Activated T-helper 17 cell treated with anti-CD3 and anti-CD28 coated beads, Interleukin-2, amount 50 U/mL, for 72 hours (primary cell): ENCODE results near the gene MARCHF3. TPM values are rescaled to one million over a fixed set of nuclear protein-coding genes. Genes with fewer than 3 reads are reported as not detected.

Experiments
- ATAC-seq: fragments of 150-1000 bp; cut with Tn5 transposase; replicated peaks from 2 replicates; pipeline ENCODE4 v1.10.0; 2021; ENCODE audit warnings: mild to moderate bottlenecking, moderate library complexity
- H3K27ac Mint-ChIP-seq: one replicate; pipeline ENCODE4 v1.8.0; 2022; ENCODE audit warnings: mixed read lengths
- H3K27me3 Mint-ChIP-seq: one replicate; pipeline ENCODE4 v1.8.0; 2022; ENCODE audit warnings: mixed read lengths
- H3K36me3 Mint-ChIP-seq: one replicate; pipeline ENCODE4 v1.8.0; 2022; ENCODE audit warnings: low read depth, mild to moderate bottlenecking, mixed read lengths
- H3K4me1 Mint-ChIP-seq: one replicate; pipeline ENCODE4 v1.8.0; 2022; ENCODE audit warnings: mixed read lengths
- H3K4me3 Mint-ChIP-seq: one replicate; pipeline ENCODE4 v1.8.0; 2022; ENCODE audit warnings: mild to moderate bottlenecking, mixed read lengths
- H3K9me3 Mint-ChIP-seq: one replicate; pipeline ENCODE4 v1.8.0; 2022; ENCODE audit warnings: mixed read lengths
- total RNA-seq, 2 donors: library from RNA; stranded (reverse); gene quantifications; one replicate each; pipeline ENCODE4 v1.2.3, GENCODE V29; 2022

Gene MARCHF3
- total RNA-seq, 2 donors from 2014 or later, result 2.3 to 2.9 TPM

DNA sequence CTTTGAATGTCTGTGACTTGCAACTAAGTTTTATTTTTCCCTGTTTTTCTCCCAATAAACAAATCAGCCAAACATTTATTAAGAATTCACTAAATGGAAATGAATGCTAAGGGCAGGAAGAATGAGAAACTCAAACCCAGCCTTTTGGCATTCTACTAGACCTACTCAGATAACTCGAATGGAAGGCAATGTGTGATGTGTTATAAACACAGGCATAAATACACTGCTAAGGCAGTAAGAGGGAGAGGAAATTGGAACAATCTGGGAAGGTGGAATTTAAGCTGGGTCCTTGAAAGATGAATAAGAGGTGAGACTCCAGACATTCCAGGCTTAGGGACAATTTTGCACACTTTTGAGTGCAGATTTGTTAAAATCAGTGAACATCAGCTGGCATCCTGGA is 34.7 kb downstream of the MARCHF3 start:
- Mint-ChIP-seq H3K4me3 (no peak overlapping the region), H3K9me3 (no peaks in the 10 kb centered on the region)

DNA sequence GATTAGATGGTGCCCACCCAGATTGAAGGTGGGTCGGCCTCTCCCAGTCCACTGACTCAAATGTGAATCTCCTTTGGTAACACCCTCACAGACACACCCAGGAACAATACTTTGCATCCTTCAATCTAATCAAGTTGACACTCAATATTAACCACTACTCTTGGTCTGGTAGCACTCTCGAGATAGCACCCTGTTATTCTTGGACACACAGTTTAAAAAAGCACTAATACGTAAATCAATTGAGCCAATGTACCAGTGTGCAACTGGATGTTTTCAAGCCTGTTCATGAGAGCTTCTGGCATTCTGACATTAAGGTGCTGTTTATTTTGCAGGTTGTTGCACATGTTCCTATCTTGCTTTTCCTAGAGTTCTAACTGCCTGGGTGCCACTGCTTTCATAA is 35.3 kb downstream of the MARCHF3 start:
- H3K27ac Mint-ChIP-seq, result no peak overlapping the region
- ATAC-seq, result no peak

More for the DNA sequence above, 34.7 kb downstream of the MARCHF3 start:
- Mint-ChIP-seq H3K27me3 (peaks cover 4% of the 10 kb centered on the region), H3K27ac (no peak overlapping the region), H3K36me3 (no peaks in the 10 kb centered on the region), H3K4me1 (no peaks in the 10 kb centered on the region)
- ATAC-seq, result no peak

DNA sequence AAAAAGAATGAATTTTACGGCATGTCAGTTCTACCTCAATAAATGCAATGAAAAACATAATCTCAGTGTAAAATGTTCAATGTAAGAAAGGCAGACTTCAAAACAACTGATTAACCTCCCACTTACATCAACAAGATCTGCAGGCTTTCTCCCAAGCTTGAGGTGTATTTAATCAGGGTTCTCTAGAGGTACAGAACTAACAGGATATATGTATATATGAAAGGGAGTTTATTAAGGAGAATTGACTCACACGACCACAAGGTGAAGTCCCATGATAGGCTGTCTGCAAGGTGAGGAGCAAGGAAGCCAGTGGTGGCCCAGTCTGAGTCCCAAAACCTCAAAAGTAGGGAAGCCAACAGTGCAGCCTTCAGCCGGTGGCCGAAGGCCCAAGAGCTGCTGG is 35.9 kb downstream of the MARCHF3 start:
- Mint-ChIP-seq H3K9me3 (no peaks in the 10 kb centered on the region), H3K27ac (no peak overlapping the region), H3K4me3 (no peak overlapping the region), H3K4me1 (no peaks in the 10 kb centered on the region), H3K27me3 (peaks cover 4% of the 10 kb centered on the region), H3K36me3 (no peaks in the 10 kb centered on the region)
- ATAC-seq, result no peak

More for the DNA sequence above, 35.3 kb downstream of the MARCHF3 start:
- Mint-ChIP-seq H3K36me3 (no peaks in the 10 kb centered on the region), H3K4me1 (no peaks in the 10 kb centered on the region), H3K27me3 (peaks cover 4% of the 10 kb centered on the region), H3K4me3 (no peak overlapping the region), H3K9me3 (no peaks in the 10 kb centered on the region)

DNA sequence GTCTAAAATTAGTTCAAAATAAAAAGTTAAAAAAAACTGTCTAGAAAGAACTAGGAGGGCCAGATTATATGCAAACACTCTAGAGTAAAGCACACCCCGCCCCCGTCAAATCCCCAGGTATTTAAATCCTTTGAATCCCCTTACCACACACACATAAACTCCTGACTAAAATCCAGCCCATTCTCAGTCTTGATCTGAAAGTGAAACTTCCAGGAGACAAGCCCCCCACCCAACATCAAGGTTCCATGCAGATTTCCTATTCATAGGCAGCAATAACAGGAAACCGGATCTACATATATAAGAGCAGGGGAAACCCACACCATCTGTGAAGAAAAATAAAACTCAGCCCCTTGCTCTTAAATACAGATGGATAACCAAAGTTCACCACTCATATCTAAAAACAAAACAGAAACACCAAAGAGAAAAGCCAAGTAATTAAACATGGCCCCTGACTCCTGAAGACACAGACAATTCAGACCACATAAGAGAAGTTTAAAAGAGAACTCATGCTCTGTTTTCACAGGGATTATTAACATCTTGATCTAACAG is 42.3 kb downstream of the MARCHF3 start:
- H3K36me3 Mint-ChIP-seq, result no peaks in the 10 kb centered on the region
- ATAC-seq, result peak; percentile 91
- H3K4me3 Mint-ChIP-seq, result peak overlapping the region; percentile 63

DNA sequence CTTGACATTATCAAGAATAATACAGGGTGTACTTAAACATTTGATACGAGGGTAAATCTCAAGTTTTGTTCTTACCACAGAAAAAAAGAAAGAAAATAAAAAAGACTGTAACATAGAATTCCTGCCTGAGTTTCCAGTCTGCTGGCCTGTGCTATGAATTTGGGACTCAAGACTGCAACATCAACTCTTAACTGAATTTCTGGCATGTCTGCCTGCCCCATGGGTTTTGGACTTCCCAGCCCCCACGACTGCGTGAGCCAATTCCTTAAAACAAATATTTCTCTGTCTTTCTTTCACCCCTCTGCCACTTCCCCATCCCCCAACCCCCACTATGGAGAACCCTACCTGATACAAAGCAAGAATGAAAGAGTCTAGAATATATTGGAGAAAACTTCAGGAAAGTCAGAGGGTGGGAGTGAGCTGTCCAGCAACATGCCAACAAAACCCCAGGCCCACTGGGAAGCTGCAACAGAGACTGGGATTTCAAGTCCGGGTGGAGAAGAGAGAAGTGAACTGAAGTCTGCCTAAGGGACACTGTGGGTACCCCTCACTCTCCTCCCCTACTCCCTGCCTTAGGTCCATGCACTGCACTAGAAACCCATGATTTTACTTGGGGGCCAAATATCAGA is 43.0 kb downstream of the MARCHF3 start:
- peaks cover 14% of the 10 kb centered on the region for H3K4me1 Mint-ChIP-seq
- H3K9me3 Mint-ChIP-seq, result no peaks in the 10 kb centered on the region
- no peaks in the 10 kb centered on the region for H3K27me3 Mint-ChIP-seq
- no peak for ATAC-seq
- H3K27ac Mint-ChIP-seq, result peak overlapping the region; percentile 86
- H3K4me3 Mint-ChIP-seq, result peak overlapping the region; percentile 63
- H3K36me3 Mint-ChIP-seq, result no peaks in the 10 kb centered on the region

More for the DNA sequence above, 42.3 kb downstream of the MARCHF3 start:
- no peaks in the 10 kb centered on the region for H3K9me3 Mint-ChIP-seq
- H3K27me3 Mint-ChIP-seq, result no peaks in the 10 kb centered on the region
- peak overlapping the region; percentile 86 for H3K27ac Mint-ChIP-seq
- peaks cover 14% of the 10 kb centered on the region for H3K4me1 Mint-ChIP-seq

DNA sequence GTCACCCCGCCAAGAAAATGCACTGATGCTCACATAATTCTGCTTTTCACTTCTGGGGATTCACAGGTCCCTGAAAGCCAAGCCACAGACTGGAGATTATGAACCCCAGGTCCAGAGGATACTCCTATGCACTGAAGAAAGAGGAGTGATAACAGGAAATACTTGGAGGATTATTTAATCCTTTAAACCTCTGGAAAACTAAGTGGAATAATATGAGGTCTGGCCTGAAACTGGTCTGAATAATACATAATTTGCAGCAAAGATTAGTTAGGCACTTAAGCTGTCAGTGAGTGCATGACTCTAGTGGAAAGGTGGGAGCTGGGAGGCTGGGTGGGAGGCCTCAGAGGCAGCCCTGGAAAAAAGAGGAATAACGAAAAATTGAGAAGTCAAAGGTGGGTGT is 45.7 kb downstream of the MARCHF3 start:
- Mint-ChIP-seq H3K27me3 (no peaks in the 10 kb centered on the region), H3K4me3 (no peak overlapping the region), H3K27ac (no peak overlapping the region), H3K9me3 (no peaks in the 10 kb centered on the region), H3K36me3 (no peaks in the 10 kb centered on the region), H3K4me1 (peaks cover 14% of the 10 kb centered on the region)
- ATAC-seq, result no peak

DNA sequence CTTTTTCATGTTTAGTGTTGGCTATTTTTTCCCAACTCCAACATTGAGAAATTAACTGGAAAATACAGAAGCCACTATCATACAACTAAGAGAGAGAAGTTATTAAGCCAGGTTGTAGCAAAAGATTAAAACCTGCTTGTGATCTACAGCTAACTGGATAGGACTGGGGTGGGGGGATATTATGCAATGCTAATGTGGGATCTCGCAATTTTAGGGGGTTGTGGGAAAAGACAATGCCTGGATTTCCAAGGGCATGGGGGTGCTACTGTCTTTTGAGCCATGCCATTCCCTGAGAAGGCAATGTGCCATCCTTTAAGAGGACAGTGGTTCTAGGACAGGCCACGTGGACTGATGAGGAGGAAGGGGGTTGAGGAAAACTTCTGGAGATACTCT is 46.5 kb downstream of the MARCHF3 start:
- Mint-ChIP-seq H3K27ac (no peak overlapping the region), H3K36me3 (no peaks in the 10 kb centered on the region), H3K4me3 (no peak overlapping the region), H3K4me1 (peaks cover 14% of the 10 kb centered on the region), H3K9me3 (no peaks in the 10 kb centered on the region), H3K27me3 (no peaks in the 10 kb centered on the region)
- no peak for ATAC-seq

DNA sequence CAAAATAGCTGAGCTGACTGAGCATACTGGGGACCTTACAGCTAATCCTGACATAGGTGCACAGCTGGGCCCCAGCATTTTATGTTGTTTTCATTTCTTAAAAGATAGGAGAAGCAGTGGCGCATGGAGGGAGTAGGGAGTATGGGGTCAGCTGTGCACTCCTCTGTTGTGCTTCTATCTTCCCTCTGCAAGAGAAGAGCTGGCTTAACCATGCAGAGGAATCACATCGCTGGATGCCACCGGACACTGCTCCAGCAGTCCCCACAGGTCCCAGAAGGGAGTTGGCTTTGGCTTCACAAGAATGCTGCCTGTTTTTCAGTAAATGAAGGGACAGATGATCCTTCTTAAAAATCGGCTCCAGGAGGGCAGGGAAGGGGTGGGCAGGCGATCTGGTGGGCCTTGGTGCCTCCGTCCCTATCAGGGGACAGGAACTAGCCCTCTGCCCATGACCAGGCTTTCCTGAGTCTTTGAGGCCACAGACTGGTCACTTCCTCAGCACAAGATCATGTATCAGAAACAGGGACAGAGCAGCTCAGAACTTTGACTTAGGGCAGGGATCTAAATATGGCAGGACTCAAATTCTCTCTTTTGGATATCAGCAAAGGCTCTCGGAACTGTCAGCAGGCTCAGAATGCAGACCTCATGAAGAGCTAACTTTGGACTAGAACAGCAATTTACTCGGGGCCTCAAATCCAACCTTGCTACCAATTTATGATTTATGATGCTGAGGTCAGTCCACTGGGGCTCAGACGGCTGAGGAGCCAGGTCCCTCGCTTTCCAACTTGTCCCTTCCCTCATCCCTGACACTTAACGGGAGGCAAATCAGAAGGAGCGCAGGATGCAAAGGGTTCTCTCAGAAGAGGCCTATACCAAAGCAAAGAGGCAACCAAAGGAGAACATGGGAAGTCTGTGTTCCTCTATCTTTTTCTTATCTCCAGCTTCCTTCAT is 47.2 kb downstream of the MARCHF3 start:
- H3K9me3 Mint-ChIP-seq, result no peaks in the 10 kb centered on the region
- peaks cover 10% of the 10 kb centered on the region for H3K4me1 Mint-ChIP-seq
- H3K27me3 Mint-ChIP-seq, result no peaks in the 10 kb centered on the region
- no peak for ATAC-seq
- H3K4me3 Mint-ChIP-seq, result no peak overlapping the region
- H3K36me3 Mint-ChIP-seq, result no peaks in the 10 kb centered on the region
- peak overlapping the region; percentile 35 for H3K27ac Mint-ChIP-seq

DNA sequence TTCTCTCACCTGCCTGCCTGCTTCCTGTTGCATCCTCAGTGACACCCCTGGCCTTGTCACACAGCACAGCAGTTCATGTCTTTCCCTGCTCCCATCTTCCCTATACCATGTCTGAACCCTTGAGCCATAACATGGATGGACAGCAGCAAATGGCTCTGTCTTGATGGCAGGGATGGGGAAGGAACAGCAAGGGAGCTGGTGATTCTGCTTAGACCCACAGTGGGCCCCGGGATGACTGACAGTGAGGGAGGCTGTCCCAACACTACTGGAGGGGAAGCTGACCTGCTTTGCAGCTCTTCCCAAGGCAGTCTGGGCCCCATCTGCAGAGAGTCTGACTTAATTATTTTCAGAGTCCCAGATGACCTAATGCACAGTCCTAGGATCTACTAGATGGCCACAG is 48.2 kb downstream of the MARCHF3 start:
- Mint-ChIP-seq H3K9me3 (no peaks in the 10 kb centered on the region), H3K4me3 (no peak overlapping the region), H3K27ac (peak overlapping the region; percentile 11), H3K36me3 (no peaks in the 10 kb centered on the region), H3K27me3 (no peaks in the 10 kb centered on the region), H3K4me1 (no peaks in the 10 kb centered on the region)
- no peak for ATAC-seq

DNA sequence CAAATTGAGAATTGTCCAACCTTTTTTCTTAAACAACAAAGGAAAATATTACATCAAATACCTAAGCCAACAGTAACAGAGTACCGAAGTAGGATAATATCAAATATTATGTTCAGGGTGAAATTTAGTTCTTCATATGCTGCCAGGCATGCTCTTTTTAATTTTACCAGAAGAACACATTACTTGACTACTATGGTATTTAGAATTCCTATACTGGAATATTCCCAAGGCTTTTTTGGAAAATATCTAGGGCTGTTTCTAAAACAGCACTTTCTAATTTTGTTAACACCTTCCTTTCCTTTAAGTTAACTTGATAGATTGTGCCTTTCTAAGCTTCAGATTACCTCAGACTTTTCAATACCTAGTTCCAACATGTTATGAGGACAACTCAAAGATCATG is 48.7 kb downstream of the MARCHF3 start:
- Mint-ChIP-seq H3K27ac (peak overlapping the region; percentile 11), H3K36me3 (no peaks in the 10 kb centered on the region), H3K4me1 (no peaks in the 10 kb centered on the region), H3K9me3 (no peaks in the 10 kb centered on the region), H3K27me3 (no peaks in the 10 kb centered on the region), H3K4me3 (no peak overlapping the region)
- ATAC-seq, result no peak

DNA sequence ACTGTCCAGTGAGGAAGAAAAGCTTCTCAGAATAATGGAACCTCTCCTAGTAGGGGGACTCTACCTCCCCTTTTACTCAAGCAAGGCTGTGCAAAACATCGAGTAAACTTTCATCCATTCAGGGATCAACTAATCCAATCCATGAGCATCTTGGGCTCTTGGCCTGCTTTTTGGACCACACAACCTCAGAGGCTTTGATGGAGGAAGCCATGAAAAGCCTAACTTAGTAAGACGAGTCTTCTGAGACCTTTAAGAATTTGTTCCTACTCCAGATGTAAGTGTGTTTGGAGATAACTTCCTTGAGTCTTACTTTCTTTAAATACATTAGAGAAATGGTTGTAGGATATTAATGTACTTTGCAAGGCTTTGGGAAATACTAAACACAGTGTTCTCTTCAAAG is 49.1 kb downstream of the MARCHF3 start:
- no peaks in the 10 kb centered on the region for H3K36me3 Mint-ChIP-seq
- H3K27me3 Mint-ChIP-seq, result no peaks in the 10 kb centered on the region
- no peak for ATAC-seq
- no peaks in the 10 kb centered on the region for H3K9me3 Mint-ChIP-seq
- no peak overlapping the region for H3K27ac Mint-ChIP-seq
- no peaks in the 10 kb centered on the region for H3K4me1 Mint-ChIP-seq
- H3K4me3 Mint-ChIP-seq, result no peak overlapping the region

DNA sequence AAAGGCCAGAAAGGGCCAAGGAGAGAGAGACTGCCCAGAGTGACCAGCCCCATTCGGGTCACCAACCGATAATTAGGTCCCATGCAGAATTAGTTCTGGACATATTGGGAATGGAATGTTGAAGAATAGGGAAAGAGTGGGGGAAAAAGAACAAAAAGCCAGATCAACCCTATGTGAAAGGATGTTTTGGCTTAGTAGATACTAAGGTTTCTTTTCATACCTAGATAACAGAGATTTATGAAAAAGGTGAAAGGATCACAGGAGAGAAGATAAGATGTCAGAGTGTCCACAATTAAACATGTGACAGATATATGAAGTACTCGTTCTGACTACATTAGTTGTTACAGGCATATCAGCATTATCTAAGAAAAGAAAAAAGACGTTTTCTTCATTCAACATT is 52.1 kb downstream of the MARCHF3 start:
- ATAC-seq, result no peak
- Mint-ChIP-seq H3K36me3 (no peaks in the 10 kb centered on the region), H3K9me3 (no peaks in the 10 kb centered on the region), H3K27me3 (no peaks in the 10 kb centered on the region), H3K27ac (no peak overlapping the region), H3K4me1 (peaks cover 1% of the 10 kb centered on the region), H3K4me3 (no peak overlapping the region)

DNA sequence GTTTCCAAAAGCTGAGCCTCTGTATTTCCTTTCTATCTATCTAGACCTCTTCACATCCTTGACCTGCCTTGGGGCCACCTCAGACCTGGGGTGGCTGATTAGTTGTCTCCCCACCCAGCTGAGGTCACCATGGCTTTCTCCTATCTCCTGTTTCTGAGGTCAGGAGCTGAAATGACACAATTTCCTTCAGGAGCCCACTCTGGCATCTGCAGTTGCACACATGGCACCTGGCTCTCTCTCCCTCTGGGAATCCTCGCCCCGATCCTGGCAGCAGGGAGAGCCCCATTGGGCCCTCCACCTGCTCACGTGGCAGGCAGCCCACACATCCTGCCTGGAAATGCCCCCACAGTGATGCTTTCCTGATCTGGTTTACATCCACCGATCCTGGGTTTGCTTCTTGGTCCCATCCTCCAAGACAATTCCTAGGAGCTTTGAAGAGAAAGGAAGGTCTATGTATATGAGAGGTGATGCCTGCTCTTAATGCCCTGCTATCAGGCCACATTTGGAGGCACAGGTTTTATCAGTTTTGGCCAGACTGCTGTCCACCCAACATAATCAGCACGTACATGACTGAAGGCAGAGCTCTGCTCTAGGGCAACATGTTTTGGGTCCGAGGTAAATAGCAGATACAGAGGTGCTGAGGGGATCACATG is 53.7 kb downstream of the MARCHF3 start:
- Mint-ChIP-seq H3K27me3 (no peaks in the 10 kb centered on the region), H3K4me3 (no peak overlapping the region), H3K27ac (peak overlapping the region; percentile 50), H3K4me1 (peaks cover 15% of the 10 kb centered on the region), H3K36me3 (no peaks in the 10 kb centered on the region), H3K9me3 (no peaks in the 10 kb centered on the region)
- no peak for ATAC-seq

DNA sequence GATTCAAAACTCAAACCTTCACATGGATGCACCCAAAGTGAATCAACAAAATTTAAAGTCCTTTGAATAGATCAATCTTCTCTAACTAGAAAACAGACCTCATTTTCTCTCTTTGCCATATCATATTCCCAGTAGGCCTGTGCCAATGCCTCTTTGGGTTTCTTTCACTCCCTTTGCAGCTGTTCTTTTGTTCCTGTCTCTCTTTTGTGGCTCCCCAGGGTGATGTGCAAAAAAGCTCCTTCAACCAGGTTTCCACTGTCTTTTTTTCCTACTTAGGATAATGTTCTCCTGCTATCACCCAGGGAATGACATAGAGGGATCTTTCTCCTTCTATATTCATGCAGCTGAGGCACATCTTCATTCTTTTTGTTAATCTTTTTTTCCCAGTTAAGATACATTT is 54.6 kb downstream of the MARCHF3 start:
- no peak for ATAC-seq
- Mint-ChIP-seq H3K9me3 (no peaks in the 10 kb centered on the region), H3K27ac (no peak overlapping the region), H3K36me3 (no peaks in the 10 kb centered on the region), H3K4me3 (no peak overlapping the region), H3K27me3 (no peaks in the 10 kb centered on the region), H3K4me1 (peaks cover 16% of the 10 kb centered on the region)
